Upper lobe of left lung (tissue), 4 donors: ENCODE measurements around the gene JAM3.

Experiments used
- CTCF ChIP-seq, 6 experiments: fragments of 450-650 bp in 4 of 6; fragments of 200-600 bp in 2 of 6; sonication (generic) in 2 of 6; IDR thresholded peaks; one replicate each; pipeline ENCODE4 v1.5.1; 2016 to 2019; ENCODE audit warnings: antibody characterized with exemption in 6 of 6
- POLR2AphosphoS5 ChIP-seq, 2 donors: sonication (generic); formaldehyde crosslinking; IDR thresholded peaks; one replicate each; pipeline ENCODE4 v1.5.1; 2017; ENCODE audit warnings: antibody characterized with exemption in 2 of 2

- TF ChIP-seq CTCF (IDR thresholded peaks at IDR 0.05) (no peak), POLR2AphosphoS5 (IDR thresholded peaks at IDR 0.05) (no peak)
Measured at GRCh38 chr11:134100171-134100570, 31.3 kb downstream of the JAM3 start.
